ENCODE measurements around the gene KCNN1. TPM values are rescaled to one million over a fixed set of nuclear protein-coding genes. Genes with fewer than 3 reads are reported as not detected.

The KCNN1 gene
- total and polyA plus RNA-seq, 9 of the 15 experiments (the other 6 are each of a cell fraction or from before 2014, with no cell fraction given) = 0.01 to 6.2 (median 0.72) TPM

DNA sequence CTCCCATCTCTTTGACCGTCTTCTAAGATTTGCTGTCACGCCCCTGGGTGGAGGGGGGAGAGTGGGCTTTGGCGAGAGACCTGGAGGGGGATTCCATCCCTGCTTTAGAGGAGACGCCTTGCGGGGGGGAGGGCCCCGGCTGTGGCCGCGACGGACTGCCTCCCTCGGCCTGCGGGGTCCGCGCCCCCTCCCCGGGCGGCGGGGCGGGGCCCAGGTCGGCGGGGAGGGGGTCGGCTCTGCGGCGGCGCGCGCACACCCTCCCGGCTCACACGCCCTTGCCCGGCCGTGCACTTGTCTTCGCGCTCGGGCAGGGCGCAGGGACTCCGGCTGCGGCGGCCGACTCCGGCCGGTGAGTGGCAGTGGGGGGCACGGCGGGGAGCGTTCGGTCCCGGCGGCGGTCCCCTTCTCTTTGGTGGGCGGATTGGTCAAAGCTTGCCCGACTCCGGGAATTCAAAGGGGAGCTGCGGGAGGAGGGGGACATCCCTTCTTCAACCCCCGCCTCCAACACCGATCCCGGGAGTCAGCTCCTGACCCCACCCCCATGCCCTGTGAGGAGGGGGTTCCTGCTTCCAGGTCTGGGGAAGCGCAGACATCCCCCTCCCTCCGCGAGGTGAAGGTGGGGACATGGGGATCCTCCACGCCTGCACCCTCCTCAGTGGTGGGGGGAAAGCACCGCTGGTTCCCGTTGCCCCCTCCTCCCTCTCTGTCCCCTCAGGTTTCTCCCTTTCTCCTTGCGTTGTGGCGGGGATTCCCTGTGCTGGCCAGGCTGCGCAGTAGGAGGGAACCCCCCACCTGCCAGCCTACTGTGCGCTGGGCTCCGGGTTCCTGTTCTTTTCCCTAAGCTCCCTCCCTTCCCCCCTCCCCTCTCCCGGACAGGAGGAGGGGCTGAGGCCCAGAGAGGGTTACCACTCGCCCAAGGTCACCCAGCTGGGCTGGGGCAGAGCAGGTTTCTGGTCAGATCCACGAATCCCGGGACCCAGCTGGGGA lies 14.6 kb upstream of the KCNN1 start (continued):
- TF ChIP-seq ZC3H11A (IDR thresholded peaks at IDR 0.05; ENCODE audit: low read depth, low read length) = no peak
- TF ChIP-seq ZNF324 (CRISPR knock-in tag; IDR thresholded peaks at IDR 0.05) = no peak
- no peak for TF ChIP-seq ILF3 (IDR thresholded peaks at IDR 0.05; ENCODE audit: borderline replicate concordance)
- no peak for TF ChIP-seq ZBTB8A (IDR thresholded peaks at IDR 0.05; ENCODE audit: partially characterized antibody)
- TF ChIP-seq SETDB1 (IDR thresholded peaks at IDR 0.05; ENCODE audit: low read length) = no peak
- TF ChIP-seq KDM4B (IDR thresholded peaks at IDR 0.05; ENCODE audit: borderline replicate concordance in 2 of 2, low read depth in 1 of 2) = no peak
- no peak for TF ChIP-seq STAT5A (IDR thresholded peaks at IDR 0.05; ENCODE audit: borderline replicate concordance, low read length)
- TF ChIP-seq BCOR (IDR thresholded peaks at IDR 0.05) = peak; percentile 80
- TF ChIP-seq ZBTB11 (CRISPR knock-in tag; IDR thresholded peaks at IDR 0.05) = no peak
- no peak for TF ChIP-seq IRF2 (CRISPR knock-in tag; IDR thresholded peaks at IDR 0.05)
- no peak for TF ChIP-seq BHLHE40 (IDR thresholded peaks at IDR 0.05; ENCODE audit: low read length)
- TF ChIP-seq HDAC2 (IDR thresholded peaks at IDR 0.05) = peak; percentile 64
- TF ChIP-seq, protein P1, sequence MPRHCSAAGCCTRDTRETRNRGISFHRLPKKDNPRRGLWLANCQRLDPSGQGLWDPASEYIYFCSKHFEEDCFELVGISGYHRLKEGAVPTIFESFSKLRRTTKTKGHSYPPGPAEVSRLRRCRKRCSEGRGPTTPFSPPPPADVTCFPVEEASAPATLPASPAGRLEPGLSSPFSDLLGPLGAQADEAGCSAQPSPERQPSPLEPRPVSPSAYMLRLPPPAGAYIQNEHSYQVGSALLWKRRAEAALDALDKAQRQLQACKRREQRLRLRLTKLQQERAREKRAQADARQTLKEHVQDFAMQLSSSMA (CRISPR knock-in tag; IDR thresholded peaks at IDR 0.05) = no peak
- TF ChIP-seq, protein P2, sequence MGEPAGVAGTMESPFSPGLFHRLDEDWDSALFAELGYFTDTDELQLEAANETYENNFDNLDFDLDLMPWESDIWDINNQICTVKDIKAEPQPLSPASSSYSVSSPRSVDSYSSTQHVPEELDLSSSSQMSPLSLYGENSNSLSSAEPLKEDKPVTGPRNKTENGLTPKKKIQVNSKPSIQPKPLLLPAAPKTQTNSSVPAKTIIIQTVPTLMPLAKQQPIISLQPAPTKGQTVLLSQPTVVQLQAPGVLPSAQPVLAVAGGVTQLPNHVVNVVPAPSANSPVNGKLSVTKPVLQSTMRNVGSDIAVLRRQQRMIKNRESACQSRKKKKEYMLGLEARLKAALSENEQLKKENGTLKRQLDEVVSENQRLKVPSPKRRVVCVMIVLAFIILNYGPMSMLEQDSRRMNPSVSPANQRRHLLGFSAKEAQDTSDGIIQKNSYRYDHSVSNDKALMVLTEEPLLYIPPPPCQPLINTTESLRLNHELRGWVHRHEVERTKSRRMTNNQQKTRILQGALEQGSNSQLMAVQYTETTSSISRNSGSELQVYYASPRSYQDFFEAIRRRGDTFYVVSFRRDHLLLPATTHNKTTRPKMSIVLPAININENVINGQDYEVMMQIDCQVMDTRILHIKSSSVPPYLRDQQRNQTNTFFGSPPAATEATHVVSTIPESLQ (CRISPR knock-in tag; IDR thresholded peaks at IDR 0.05) = no peak
- TF ChIP-seq, protein P3, sequence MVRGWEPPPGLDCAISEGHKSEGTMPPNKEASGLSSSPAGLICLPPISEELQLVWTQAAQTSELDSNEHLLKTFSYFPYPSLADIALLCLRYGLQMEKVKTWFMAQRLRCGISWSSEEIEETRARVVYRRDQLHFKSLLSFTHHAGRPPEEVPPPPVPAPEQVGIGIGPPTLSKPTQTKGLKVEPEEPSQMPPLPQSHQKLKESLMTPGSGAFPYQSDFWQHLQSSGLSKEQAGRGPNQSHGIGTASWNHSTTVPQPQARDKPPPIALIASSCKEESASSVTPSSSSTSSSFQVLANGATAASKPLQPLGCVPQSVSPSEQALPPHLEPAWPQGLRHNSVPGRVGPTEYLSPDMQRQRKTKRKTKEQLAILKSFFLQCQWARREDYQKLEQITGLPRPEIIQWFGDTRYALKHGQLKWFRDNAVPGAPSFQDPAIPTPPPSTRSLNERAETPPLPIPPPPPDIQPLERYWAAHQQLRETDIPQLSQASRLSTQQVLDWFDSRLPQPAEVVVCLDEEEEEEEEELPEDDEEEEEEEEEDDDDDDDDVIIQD (CRISPR knock-in tag; IDR thresholded peaks at IDR 0.05) = no peak
- no peak for TF ChIP-seq SMARCB1 (IDR thresholded peaks at IDR 0.05; ENCODE audit: insufficient read length, low read depth)
- TF ChIP-seq ZNF707 (CRISPR knock-in tag; conservative IDR thresholded peaks at IDR 0.05) = no peak

All from K562 (cell line).